IMR-90 (cell line): Measurements from ENCODE around the gene DGKH. TPM values are rescaled to one million over a fixed set of nuclear protein-coding genes. Genes with fewer than 3 reads are reported as not detected.

ENCODE experiments used
- ATAC-seq: fragments of 200-7000 bp; cut with Tn5 transposase; 2 replicates; pipeline ENCODE4 v1.9.1; 2020; ENCODE audit warnings: low read depth, mild to moderate bottlenecking, moderate library complexity
- BruUV-seq: library from RNA; stranded (reverse); fragments of 400-500 nt; replicated peaks from 2 replicates; lab custom pipeline; 2021; lab: Mats Ljungman, UMichigan
- CTCF ChIA-PET: fragments of 300-600 bp; formaldehyde crosslinking; extraction: SDS; loops from one replicate; lab custom pipeline; 2021; ENCODE audit warnings: antibody characterized with exemption; lab: Yijun Ruan, JAX
- POLR2A ChIA-PET: fragments of 300-600 bp; sonication (Branson Sonifier 250); formaldehyde crosslinking; loops from one replicate; lab custom pipeline; 2022; ENCODE audit warnings: antibody characterized with exemption; ENCODE audit not compliant: unreplicated experiment; lab: Charles Lee
- DNase-seq: peaks from one replicate; pipeline ENCODE4 v3.0.0; 2013
- H2AFZ ChIP-seq: replicated peaks from 2 replicates; pipeline ENCODE3; 2013; ENCODE audit warnings: low read length, mild to moderate bottlenecking; ENCODE audit not compliant: poor library complexity
- H2AK5ac ChIP-seq: 2 replicates; pipeline ENCODE4 v1.6.1; 2013; ENCODE audit warnings: low read depth, low read length, inconsistent platforms
- H2AK9ac ChIP-seq: replicated peaks from 2 replicates; pipeline ENCODE3; 2013; ENCODE audit warnings: mild to moderate bottlenecking, low read depth, low read length, moderate library complexity; ENCODE audit not compliant: poor library complexity
- H2BK120ac ChIP-seq: 2 replicates; pipeline ENCODE4 v1.6.1; 2013; ENCODE audit warnings: low read depth, low read length, inconsistent platforms
- H2BK15ac ChIP-seq: 3 replicates; pipeline ENCODE4 v1.6.1; 2013; ENCODE audit warnings: low read depth, low read length, inconsistent platforms
- H2BK20ac ChIP-seq: 2 replicates; pipeline ENCODE4 v1.6.1; 2013; ENCODE audit warnings: low read depth, mild to moderate bottlenecking, inconsistent platforms, low read length, moderate library complexity
- H2BK5ac ChIP-seq: 2 replicates; pipeline ENCODE4 v1.6.1; 2013; ENCODE audit warnings: mild to moderate bottlenecking, low read depth, low read length, inconsistent platforms; ENCODE audit not compliant: poor library complexity, severe bottlenecking
- H3K14ac ChIP-seq: replicated peaks from 2 replicates; pipeline ENCODE4 v1.6.1; 2013; ENCODE audit warnings: low read depth, low read length, inconsistent platforms
- H3K18ac ChIP-seq: 2 replicates; pipeline ENCODE4 v1.6.1; 2013; ENCODE audit warnings: low read depth, low read length, control low read depth
- H3K23ac ChIP-seq: 2 replicates; pipeline ENCODE4 v1.6.1; 2013; ENCODE audit warnings: low read depth, low read length, inconsistent platforms
- H3K27ac ChIP-seq: 2 replicates; pipeline ENCODE4 v1.5.1; 2013; ENCODE audit warnings: mild to moderate bottlenecking, control low read depth, low read length; ENCODE audit not compliant: insufficient read depth
- H3K27me3 ChIP-seq: 2 replicates; pipeline ENCODE4 v1.6.1; 2013; ENCODE audit warnings: low read length; ENCODE audit not compliant: control insufficient read depth, insufficient read depth
- H3K36me3 ChIP-seq: 2 replicates; pipeline ENCODE4 v1.6.1; 2013; ENCODE audit warnings: low read length, mixed read lengths; ENCODE audit not compliant: control insufficient read depth, insufficient read depth
- H3K4ac ChIP-seq: 2 replicates; pipeline ENCODE4 v1.6.1; 2013; ENCODE audit warnings: low read depth, low read length, inconsistent platforms
- H3K4me1 ChIP-seq: 2 replicates; pipeline ENCODE4 v1.6.1; 2013; ENCODE audit warnings: low read length, mixed read lengths; ENCODE audit not compliant: control insufficient read depth, insufficient read depth
- H3K4me2 ChIP-seq: 2 replicates; pipeline ENCODE4 v1.6.1; 2013; ENCODE audit warnings: low read depth, mild to moderate bottlenecking, control low read depth, low read length, moderate library complexity
- H3K4me3 ChIP-seq: 2 replicates; pipeline ENCODE4 v1.5.1; 2013; ENCODE audit warnings: low read depth, mild to moderate bottlenecking, control low read depth, low read length, moderate library complexity; ENCODE audit not compliant: insufficient read depth
- H3K56ac ChIP-seq: 2 replicates; pipeline ENCODE4 v1.6.1; 2013; ENCODE audit warnings: low read length, inconsistent platforms; ENCODE audit not compliant: insufficient read depth; ENCODE audit errors: extremely low read depth
- H3K79me1 ChIP-seq, 2 experiments: 2 replicates each; pipeline ENCODE4 v1.6.1; 2013; ENCODE audit warnings: low read length in 2 of 2, inconsistent platforms in 1 of 2, low read depth in 1 of 2
- H3K9ac ChIP-seq: 2 replicates; pipeline ENCODE4 v1.6.1; 2013; ENCODE audit warnings: low read depth, low read length, control low read depth
- H3K9me1 ChIP-seq: 2 replicates; pipeline ENCODE4 v1.6.1; 2013; ENCODE audit warnings: low read length, inconsistent platforms; ENCODE audit not compliant: insufficient read depth
- H3K9me3 ChIP-seq: 2 replicates; pipeline ENCODE4 v1.6.1; 2013; ENCODE audit warnings: low read length; ENCODE audit not compliant: control insufficient read depth, insufficient read depth
- H4K20me1 ChIP-seq: 2 replicates; pipeline ENCODE4 v1.6.1; 2013; ENCODE audit warnings: low read length, inconsistent platforms; ENCODE audit not compliant: insufficient read depth
- H4K5ac ChIP-seq: 2 replicates; pipeline ENCODE4 v1.6.1; 2013; ENCODE audit warnings: mild to moderate bottlenecking, low read depth, low read length, control low read depth
- H4K8ac ChIP-seq, 2 experiments: 2 replicates each; pipeline ENCODE4 v1.6.1; 2013; ENCODE audit warnings: low read depth in 2 of 2, low read length in 2 of 2, control low read depth in 1 of 2, inconsistent platforms in 1 of 2
- H4K91ac ChIP-seq: 2 replicates; pipeline ENCODE4 v1.6.1; 2013; ENCODE audit warnings: low read depth, low read length, inconsistent platforms; ENCODE audit not compliant: insufficient read depth
- CEBPB ChIP-seq: IDR thresholded peaks from 2 replicates; pipeline ENCODE4 v1.6.1; 2012; ENCODE audit warnings: low read depth, low read length, improper control_type of control experiment
- POLR2A ChIP-seq: IDR thresholded peaks from 2 replicates; pipeline ENCODE4 v1.6.1; 2012; ENCODE audit warnings: mild to moderate bottlenecking, low read depth, low read length
- RAD21 ChIP-seq: IDR thresholded peaks from 2 replicates; pipeline ENCODE4 v1.6.1; 2012; ENCODE audit warnings: low read length, improper control_type of control experiment
- RCOR1 ChIP-seq: IDR thresholded peaks from 2 replicates; pipeline ENCODE4 v1.6.1; 2012; ENCODE audit warnings: mild to moderate bottlenecking, low read length, improper control_type of control experiment; ENCODE audit not compliant: insufficient replicate concordance
- SMC3 ChIP-seq: fragments of 150-350 bp; IDR thresholded peaks from 2 replicates; pipeline ENCODE4 v1.6.1; 2016; ENCODE audit warnings: low read depth, mild to moderate bottlenecking, antibody characterized with exemption, low read length, moderate library complexity
- WGBS, 2 experiments: methylation state at CpG; one replicate each; pipeline versions ENCODE4 v1.1.5 to v1.1.7; 2013; ENCODE audit warnings: missing lambda C conversion rate in 2 of 2; ENCODE audit not compliant: insufficient read length in 1 of 2; ENCODE audit errors: extremely low coverage in 2 of 2; 5-methylcytosine and 5-hydroxymethylcytosine counted together
- dilution Hi-C: fragments of 300-500 bp; cut with HindIII; formaldehyde crosslinking; loops from one replicate; pipeline ENCODE4 v1.14.3; 2018; ENCODE audit warnings: low sequenced_read_pairs; ENCODE audit not compliant: unreplicated experiment
- in situ Hi-C: fragments of 300-500 bp; cut with MboI; formaldehyde crosslinking; loops from 3 replicates; pipeline ENCODE4 v1.14.3; 2019; ENCODE audit warnings: low sequenced_read_pairs, inconsistent platforms, mixed read lengths
- intact Hi-C: fragments of 100-400 bp; cut with micrococcal nuclease; formaldehyde crosslinking; loops from 2 replicates; pipeline ENCODE4 v1.10.0; 2022
- polyA plus RNA-seq, 3 experiments: library from polyadenylated mRNA; depleted of rRNA; stranded (reverse); fragments of >200 nt; gene quantifications; 2 replicates each; pipeline ENCODE4 v1.2.3, GENCODE V29; 2012; ENCODE audit warnings: low replicate concordance in 1 of 3
- total RNA-seq: library from RNA; depleted of rRNA; stranded (reverse); fragments of >200 nt; gene quantifications from 2 replicates; pipeline ENCODE4 v1.2.3, GENCODE V29; 2012
- TF ChIP-seq, protein P1 (sequence below): fragments of 150-350 bp; IDR thresholded peaks from 2 replicates; pipeline ENCODE4 v1.6.1; 2017; ENCODE audit warnings: mild to moderate bottlenecking, antibody characterized with exemption, low read length, low read depth
- TF ChIP-seq, protein P2 (sequence below): fragments of 150-350 bp; IDR thresholded peaks from 2 replicates; pipeline ENCODE4 v1.6.1; 2016; ENCODE audit warnings: low read depth, mild to moderate bottlenecking, low read length, moderate library complexity, borderline replicate concordance

Gene DGKH
- total and polyA plus RNA-seq, 2 of the 4 experiments (the other 2 are of a cell fraction): 2.0 to 13.4 TPM

DNA sequence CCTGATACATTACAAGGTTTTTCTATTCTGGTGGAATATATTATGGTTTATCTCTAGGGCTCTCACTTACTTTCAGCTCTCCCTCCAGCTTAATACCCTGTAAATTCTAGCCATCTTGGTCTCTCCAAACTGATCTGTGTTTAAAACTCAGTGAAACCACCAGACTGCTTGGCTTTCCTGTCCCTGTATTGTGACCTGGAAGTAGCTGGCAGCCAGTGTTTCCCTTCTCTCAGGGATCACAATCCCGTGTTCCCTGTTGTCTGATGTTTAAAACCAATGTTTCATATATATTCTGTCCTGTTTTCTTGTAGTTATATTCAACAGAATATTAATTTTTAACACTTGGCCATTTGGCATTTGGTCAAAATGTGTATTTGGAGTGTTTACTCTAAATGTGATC, 231.5 kb downstream of the DGKH start:
- Histone ChIP-seq H3K14ac (no peak overlapping the region), H3K79me1 (peaks cover 23 to 58% of the 10 kb centered on the region in 2 experiments), H3K9me1 (peaks cover 7% of the 10 kb centered on the region), H3K4ac (no peak overlapping the region), H3K23ac (no peak overlapping the region), H2BK20ac (no peak overlapping the region), H3K4me2 (no peak overlapping the region), H3K27me3 (no peaks in the 10 kb centered on the region), H3K4me3 (no peak overlapping the region), H2BK15ac (no peak overlapping the region), H2BK120ac (no peak overlapping the region), H3K9ac (no peak overlapping the region), H2AK9ac (no peak overlapping the region), H4K5ac (peak overlapping the region; percentile 51; the same call in 1 of the 2 replicates), H3K4me1 (peaks cover 3% of the 10 kb centered on the region; the same call in 1 of the 2 replicates), H4K91ac (no peak overlapping the region), H2BK5ac (no peak overlapping the region), H3K56ac (no peak overlapping the region), H4K20me1 (peaks cover 10% of the 10 kb centered on the region; the same call in 1 of the 2 replicates), H3K18ac (no peak overlapping the region), H2AK5ac (no peak overlapping the region), H4K8ac (no peak overlapping the region), H3K36me3 (no peaks in the 10 kb centered on the region), H3K27ac (no peak overlapping the region), H2AFZ (no peak overlapping the region), H3K9me3 (no peaks in the 10 kb centered on the region)
- no peak for DNase-seq
- in situ Hi-C loops: no loop called here
- WGBS, 2 experiments: no CpG with 5 or more reads among the region's 1 CpG
- POLR2A ChIA-PET: no interaction called here
- BruUV-seq: no TSS peak
- CTCF ChIA-PET: no interaction called here
- no peak for TF ChIP-seq POLR2A
- TF ChIP-seq RAD21: no peak
- TF ChIP-seq, protein P1, sequence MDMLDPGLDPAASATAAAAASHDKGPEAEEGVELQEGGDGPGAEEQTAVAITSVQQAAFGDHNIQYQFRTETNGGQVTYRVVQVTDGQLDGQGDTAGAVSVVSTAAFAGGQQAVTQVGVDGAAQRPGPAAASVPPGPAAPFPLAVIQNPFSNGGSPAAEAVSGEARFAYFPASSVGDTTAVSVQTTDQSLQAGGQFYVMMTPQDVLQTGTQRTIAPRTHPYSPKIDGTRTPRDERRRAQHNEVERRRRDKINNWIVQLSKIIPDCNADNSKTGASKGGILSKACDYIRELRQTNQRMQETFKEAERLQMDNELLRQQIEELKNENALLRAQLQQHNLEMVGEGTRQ: no peak
- TF ChIP-seq, protein P2, sequence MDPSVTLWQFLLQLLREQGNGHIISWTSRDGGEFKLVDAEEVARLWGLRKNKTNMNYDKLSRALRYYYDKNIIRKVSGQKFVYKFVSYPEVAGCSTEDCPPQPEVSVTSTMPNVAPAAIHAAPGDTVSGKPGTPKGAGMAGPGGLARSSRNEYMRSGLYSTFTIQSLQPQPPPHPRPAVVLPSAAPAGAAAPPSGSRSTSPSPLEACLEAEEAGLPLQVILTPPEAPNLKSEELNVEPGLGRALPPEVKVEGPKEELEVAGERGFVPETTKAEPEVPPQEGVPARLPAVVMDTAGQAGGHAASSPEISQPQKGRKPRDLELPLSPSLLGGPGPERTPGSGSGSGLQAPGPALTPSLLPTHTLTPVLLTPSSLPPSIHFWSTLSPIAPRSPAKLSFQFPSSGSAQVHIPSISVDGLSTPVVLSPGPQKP: no peak
- TF ChIP-seq SMC3: no peak
- no peak for TF ChIP-seq CEBPB
- TF ChIP-seq RCOR1: no peak
- ATAC-seq: no peak
- intact Hi-C loops: no loop called here
- dilution Hi-C loops: no loop called here
